BJ (cell line): ENCODE measurements around the gene BAD. TPM values are rescaled to one million over a fixed set of nuclear protein-coding genes. Genes with fewer than 3 reads are reported as not detected.

Experiments
- CTCF ChIA-PET: fragments of 350-600 bp; formaldehyde crosslinking; extraction: SDS; loops from one replicate; lab custom pipeline; 2021; ENCODE audit warnings: antibody characterized with exemption, inconsistent platforms; lab: Yijun Ruan, JAX
- POLR2A ChIA-PET: fragments of 300-600 bp; sonication (Branson Sonifier 250); formaldehyde crosslinking; extraction: SDS; loops from one replicate; lab custom pipeline; 2021; ENCODE audit warnings: antibody characterized with exemption; lab: Charles Lee
- DNase-seq: peaks from one replicate; pipeline ENCODE4 v3.0.0-alpha.2; 2011; ENCODE audit warnings: low read depth
- H3K27me3 ChIP-seq: 2 replicates; pipeline ENCODE4 v1.6.0; 2011; ENCODE audit warnings: low read length; ENCODE audit not compliant: control insufficient read depth, insufficient read depth
- H3K36me3 ChIP-seq: 2 replicates; pipeline ENCODE4 v1.5.1; 2011; ENCODE audit warnings: low read length; ENCODE audit not compliant: control insufficient read depth, insufficient read depth
- H3K4me3 ChIP-seq: 2 replicates; pipeline ENCODE4 v1.5.1; 2011; ENCODE audit warnings: low read depth, mild to moderate bottlenecking, control low read depth, low read length
- CTCF ChIP-seq: IDR thresholded peaks from 2 replicates; pipeline ENCODE4 v1.5.1; 2011; ENCODE audit warnings: low read depth, mild to moderate bottlenecking, control low read depth, inconsistent platforms, low read length, moderate library complexity; ENCODE audit not compliant: insufficient read depth
- polyA plus RNA-seq: library from polyadenylated mRNA; depleted of rRNA; stranded (reverse); fragments of >200 nt; gene quantifications from 2 replicates; pipeline ENCODE4 v1.2.3, GENCODE V29; 2011

Gene BAD
- polyA plus RNA-seq, 1 experiment = 85.3 TPM

- POLR2A ChIA-PET = interaction anchor here (0.5 to 0.7 kb wide), 3 partner anchors 79 to 1592 kb away, joined by 3 to 14 read pairs (median 6); no protein-coding TSS in a partner anchor
- no peak for DNase-seq
Observed at GRCh38 chr11:64252003-64252872, 32.2 kb downstream of the BAD start.

GRCh38 chr11:64251753-64252002 is 32.8 kb downstream of the BAD start:
- CTCF ChIA-PET = interaction anchor here (0.6 to 8.2 kb wide), 22 partner anchors 9 to 102 kb away, joined by 3 to 92 read pairs (median 6); partner anchors contain the start of genes CATSPERZ, DNAJC4, ESRRA and FERMT3

More at GRCh38 chr11:64252003-64252872, 32.2 kb downstream of the BAD start:
- Histone ChIP-seq H3K27me3 (no peaks in the 10 kb centered on the region), H3K4me3 (peak overlapping the region; percentile 79), H3K36me3 (peaks cover 16% of the 10 kb centered on the region)
- CTCF ChIA-PET = interaction anchor here (0.6 to 8.2 kb wide), 20 partner anchors 9 to 109 kb away, joined by 3 to 92 read pairs (median 6); partner anchors contain the start of genes CATSPERZ, DNAJC4, ESRRA and FERMT3
- peak; percentile 56 for TF ChIP-seq CTCF

GRCh38 chr11:64251016-64251752 is 33.3 kb downstream of the BAD start, which contains the start of gene PLCB3:
Gene PLCB3 (plus strand): TSS chr11:64251530. CDS start chr11:64251650, 120 bp downstream.
- peak; percentile 68 for TF ChIP-seq CTCF
- DNase-seq = no peak
- H3K36me3 ChIP-seq = peaks cover 10% of the 10 kb centered on the region
- H3K27me3 ChIP-seq = no peaks in the 10 kb centered on the region
- H3K4me3 ChIP-seq = peak within 1 kb of the TSS; percentile 79
- ChIA-PET CTCF (interaction anchor here (0.6 to 8.2 kb wide), 27 partner anchors 8 to 106 kb away, joined by 3 to 92 read pairs (median 5); partner anchors contain the start of genes CATSPERZ, DNAJC4, ESRRA and FERMT3), POLR2A (no interaction called here)

More at GRCh38 chr11:64251753-64252002, 32.8 kb downstream of the BAD start:
- POLR2A ChIA-PET = no interaction called here
- Histone ChIP-seq H3K36me3 (peaks cover 15% of the 10 kb centered on the region), H3K4me3 (peak overlapping the region; percentile 79), H3K27me3 (no peaks in the 10 kb centered on the region)
- no peak for TF ChIP-seq CTCF
- DNase-seq = no peak

- H3K36me3 ChIP-seq = peaks cover 5% of the 10 kb centered on the region
- no peak for TF ChIP-seq CTCF
- no peaks in the 10 kb centered on the region for H3K27me3 ChIP-seq
- CTCF ChIA-PET = interaction anchor here (0.6 to 8.2 kb wide), 20 partner anchors 8 to 107 kb away, joined by 3 to 92 read pairs (median 6); partner anchors contain the start of genes CATSPERZ, ESRRA, FERMT3 and FKBP2
- H3K4me3 ChIP-seq = peak overlapping the region; percentile 79
- no peak for DNase-seq
- POLR2A ChIA-PET = no interaction called here
Observed at GRCh38 chr11:64250415-64251015, 34.0 kb downstream of the BAD start.
